GM20000 (cell line): Measurements from ENCODE around the gene PIK3R5.

ENCODE experiments used
- DNase-seq: peaks from one replicate; pipeline ENCODE4 v3.0.0; 2012; ENCODE audit warnings: low spot score
- TF ChIP-seq, protein P1 (sequence below): IDR thresholded peaks from 2 replicates; pipeline ENCODE4 v1.5.1; 2012; ENCODE audit warnings: mild to moderate bottlenecking, control low read depth; ENCODE audit errors: extremely low read depth, missing control alignments

Gene PIK3R5

DNA sequence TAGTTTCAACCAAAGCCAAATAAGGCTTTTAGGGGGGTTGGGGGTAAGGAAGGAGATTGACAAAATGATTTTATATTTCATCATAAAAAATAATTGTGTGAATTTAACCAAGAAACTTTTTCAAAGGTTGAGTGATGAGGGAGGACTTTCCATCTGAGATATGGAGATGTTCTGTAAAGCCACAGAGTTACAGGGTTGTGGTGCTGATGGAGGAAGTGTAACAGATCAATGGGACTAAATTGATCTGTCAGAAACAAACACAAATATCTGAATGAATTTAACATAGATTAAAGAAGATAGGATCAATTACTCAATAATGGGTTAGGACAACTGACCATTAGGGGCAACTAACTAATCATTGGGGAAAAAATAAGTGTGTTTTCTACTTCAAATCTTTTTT is 14.2 kb upstream of the PIK3R5 start:
- TF ChIP-seq, protein P1, sequence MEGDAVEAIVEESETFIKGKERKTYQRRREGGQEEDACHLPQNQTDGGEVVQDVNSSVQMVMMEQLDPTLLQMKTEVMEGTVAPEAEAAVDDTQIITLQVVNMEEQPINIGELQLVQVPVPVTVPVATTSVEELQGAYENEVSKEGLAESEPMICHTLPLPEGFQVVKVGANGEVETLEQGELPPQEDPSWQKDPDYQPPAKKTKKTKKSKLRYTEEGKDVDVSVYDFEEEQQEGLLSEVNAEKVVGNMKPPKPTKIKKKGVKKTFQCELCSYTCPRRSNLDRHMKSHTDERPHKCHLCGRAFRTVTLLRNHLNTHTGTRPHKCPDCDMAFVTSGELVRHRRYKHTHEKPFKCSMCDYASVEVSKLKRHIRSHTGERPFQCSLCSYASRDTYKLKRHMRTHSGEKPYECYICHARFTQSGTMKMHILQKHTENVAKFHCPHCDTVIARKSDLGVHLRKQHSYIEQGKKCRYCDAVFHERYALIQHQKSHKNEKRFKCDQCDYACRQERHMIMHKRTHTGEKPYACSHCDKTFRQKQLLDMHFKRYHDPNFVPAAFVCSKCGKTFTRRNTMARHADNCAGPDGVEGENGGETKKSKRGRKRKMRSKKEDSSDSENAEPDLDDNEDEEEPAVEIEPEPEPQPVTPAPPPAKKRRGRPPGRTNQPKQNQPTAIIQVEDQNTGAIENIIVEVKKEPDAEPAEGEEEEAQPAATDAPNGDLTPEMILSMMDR: no peak
- no peak for DNase-seq

DNA sequence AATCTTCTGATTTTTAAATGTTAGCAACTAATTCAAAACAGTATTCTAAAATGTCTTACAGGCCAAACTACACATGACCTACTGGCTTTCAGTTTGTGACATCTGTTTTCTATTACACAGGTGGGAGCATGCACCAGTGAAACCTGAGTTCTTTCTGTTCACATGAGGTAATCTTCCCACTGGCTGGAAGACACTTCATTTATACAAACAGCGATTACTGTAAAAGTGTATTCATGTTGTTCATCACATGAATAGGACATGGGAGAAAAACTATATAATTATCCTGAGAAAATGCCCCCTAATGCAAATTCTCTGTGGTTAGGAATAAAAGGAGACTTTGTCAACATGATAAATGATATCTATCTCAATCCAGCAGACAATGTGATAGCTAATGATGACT is 11.1 kb upstream of the PIK3R5 start:
- TF ChIP-seq, protein P1: no peak
- DNase-seq: peak; percentile 52

DNA sequence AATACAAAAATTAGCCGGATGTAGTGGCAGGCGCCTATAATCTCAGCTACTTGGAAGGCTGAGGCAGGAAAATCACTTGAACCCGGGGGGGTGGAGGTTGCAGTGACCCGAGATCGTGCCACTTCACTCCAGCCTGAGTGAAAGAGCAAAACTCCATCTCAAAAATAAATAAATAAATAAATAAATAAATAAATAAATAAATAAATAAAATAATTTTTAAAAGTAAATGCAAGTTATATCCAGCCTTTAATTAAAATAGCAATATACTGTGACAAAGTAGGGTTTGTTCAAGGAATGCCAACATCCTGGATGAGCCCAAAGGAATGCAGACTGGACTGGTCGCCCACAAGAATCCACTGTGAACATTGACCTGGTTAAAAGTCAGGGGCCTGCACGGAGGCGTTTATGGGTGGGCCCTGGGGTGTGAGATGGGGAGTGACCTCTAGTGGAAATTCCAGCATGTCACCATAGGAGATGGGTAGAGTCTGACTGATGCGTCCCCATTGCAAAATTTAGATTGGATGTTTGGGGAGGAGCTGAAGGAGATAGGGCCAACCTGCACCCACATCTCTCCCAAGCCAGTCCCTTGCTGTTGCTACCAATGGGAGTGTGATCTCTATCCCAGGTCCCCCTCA is 9.7 kb upstream of the PIK3R5 start:
- DNase-seq: no peak

DNA sequence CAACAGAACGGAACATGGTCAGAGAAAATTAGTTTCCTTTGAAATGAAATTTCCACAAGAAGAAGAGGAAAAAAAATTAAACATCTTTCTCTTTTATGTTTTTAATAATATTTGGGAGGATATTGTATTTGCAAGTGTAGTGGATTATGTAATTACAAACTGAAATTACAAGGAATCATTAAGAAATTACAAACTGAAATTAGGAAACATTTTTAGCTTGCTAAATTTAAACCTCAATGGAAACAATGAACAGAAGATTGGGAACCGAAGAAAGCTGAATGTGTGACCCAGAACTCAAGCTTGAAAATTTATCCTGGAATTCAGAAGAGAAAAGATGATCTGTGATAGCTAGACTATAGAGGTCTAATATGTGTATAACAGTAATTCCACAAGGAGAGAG is 4.4 kb upstream of the PIK3R5 start:
- no peak for DNase-seq
- TF ChIP-seq, protein P1: no peak

More for the DNA sequence above, 9.7 kb upstream of the PIK3R5 start:
- TF ChIP-seq, protein P1: no peak

DNA sequence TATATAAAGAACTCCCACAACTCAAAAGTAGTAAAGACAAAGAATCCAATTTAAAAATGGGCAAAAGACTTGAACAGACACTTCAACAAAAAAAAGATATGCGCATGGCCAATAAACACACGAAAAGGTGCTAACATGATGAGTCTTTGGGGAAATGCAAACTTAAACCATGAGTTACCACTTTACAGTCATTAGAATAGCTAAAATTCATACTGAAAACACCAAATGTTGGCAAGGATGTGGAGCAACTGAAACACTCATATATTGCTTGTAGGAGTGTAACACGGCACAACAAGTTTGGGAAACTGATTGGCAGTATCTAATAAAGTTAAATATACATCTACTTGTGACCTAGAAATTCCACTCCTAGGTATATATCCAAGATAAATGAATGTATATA is 3.0 kb upstream of the PIK3R5 start:
- TF ChIP-seq, protein P1: no peak
- DNase-seq: no peak

DNA sequence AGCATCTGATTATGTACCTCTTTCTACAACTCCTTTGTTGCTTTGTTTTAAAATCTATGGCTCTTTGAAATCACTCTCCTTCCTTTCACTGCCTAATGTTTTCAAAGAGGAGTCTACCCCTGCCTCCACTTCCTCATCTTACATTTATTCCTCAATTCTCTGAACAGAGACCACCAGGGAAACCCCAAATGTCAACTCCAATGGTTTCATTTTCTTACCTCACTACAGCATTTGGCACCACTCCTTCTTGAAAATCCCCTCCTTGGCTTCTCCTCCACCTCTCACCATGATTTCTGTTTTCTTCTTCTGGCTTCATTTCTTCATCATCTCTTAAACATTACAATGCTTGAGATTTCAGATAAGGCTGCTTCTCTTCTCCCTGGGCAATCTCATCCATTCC is 2.4 kb upstream of the PIK3R5 start:
- TF ChIP-seq, protein P1: no peak
- DNase-seq: no peak

DNA sequence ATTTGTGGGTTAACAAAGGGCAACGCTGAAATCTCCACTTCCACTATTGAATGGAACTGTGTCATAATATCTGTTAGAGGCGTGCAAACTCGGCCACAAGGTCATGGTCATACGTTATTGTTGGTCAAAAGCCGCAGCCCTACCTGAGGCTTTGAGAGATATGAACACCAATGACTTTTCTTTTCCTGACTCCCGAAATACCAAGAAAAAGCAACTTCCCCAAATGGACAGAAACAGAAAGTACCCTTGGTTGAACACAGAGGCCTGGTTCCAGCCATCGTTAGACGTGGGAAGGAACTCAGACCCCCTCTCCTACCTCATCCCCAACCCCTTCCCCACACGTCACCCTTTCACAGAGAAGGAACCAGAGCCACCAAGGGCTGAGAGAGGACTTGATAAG is 1.4 kb upstream of the PIK3R5 start:
- no peak for DNase-seq
- TF ChIP-seq, protein P1: no peak
